GM18868 (cell line): Measurements from ENCODE around the gene YOD1.

Source experiments
- ATAC-seq: cut with Tn5 transposase; IDR thresholded peaks from one replicate; pipeline ENCODE4 v1.9.1; 2021; ENCODE audit warnings: mild to moderate bottlenecking, moderate library complexity; ENCODE audit not compliant: unreplicated experiment

The YOD1 gene

DNA sequence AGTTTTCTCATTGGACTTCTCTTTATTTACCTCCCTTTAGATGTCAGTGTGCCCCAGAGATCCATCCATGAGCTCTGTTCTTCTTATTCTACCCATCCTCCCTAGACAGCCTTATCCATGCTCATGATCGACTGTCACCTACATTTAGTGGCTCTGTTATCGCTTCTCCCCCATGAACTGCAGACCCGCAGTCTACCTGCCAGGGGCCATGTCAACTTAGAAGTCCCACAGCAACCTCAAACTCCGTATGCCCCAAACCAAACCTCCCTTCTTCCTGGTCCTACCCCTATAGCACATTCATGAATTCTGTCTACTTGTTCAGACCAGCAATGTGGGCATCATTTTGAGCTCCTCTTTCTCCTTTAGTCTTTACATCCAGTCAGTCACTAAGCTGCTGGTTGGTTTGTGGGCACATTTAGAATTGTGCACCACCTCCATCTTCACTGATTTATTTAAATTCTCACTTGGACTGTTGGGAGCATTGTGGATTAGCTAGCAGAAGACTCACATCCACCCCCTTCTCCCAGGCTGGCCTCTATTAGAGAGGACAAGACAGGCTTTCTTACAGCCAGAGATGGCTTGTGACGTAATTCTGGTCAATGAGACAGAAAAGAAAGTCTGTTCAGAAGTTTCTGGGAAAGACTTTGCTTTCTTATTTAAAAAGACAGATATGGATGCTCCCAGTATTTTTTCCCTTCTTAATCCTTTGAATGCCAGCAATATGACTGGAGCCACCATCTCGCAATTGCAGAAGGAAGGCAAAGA, 37.5 kb downstream of the YOD1 start:
- no peak for ATAC-seq

DNA sequence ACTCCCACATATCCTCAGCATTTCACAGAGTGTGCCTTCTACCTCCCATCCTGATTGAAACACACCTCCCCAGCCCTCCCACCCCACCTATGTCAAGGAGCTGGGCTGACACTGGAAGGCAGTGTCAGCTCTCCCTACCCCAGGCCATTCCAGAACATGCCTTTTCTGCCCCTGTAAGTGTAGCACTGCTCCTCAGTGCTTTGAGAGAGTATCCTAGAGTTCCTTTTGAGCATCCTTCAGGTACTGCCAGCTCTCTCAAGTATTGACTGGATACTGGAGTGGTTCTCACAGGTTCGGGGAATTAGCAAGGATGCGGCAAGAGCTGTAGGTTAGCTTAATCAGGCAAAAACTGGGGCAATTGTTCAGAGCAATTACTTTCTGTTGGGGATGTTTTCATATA, 40.3 kb downstream of the YOD1 start:
- ATAC-seq: no peak

DNA sequence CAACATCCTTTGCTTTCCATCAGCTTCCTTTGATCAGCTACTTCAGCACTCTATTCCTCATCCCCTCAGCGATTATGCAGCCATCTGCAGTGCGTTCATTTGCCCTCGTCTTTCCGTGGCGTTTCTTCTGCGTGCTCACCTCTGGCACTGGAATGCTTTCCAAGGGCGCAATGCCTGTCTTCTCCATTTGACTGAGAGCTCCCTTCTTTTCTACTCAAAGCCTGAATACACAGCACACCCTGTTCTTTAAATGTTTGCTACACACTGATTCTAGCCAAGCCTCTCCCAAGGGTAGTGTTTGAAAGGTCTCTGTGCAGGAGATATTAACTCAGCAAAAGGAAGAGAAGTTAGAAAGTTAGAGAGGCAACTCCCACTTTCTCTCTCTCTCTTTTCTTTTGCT, 41.1 kb downstream of the YOD1 start:
- ATAC-seq: no peak

DNA sequence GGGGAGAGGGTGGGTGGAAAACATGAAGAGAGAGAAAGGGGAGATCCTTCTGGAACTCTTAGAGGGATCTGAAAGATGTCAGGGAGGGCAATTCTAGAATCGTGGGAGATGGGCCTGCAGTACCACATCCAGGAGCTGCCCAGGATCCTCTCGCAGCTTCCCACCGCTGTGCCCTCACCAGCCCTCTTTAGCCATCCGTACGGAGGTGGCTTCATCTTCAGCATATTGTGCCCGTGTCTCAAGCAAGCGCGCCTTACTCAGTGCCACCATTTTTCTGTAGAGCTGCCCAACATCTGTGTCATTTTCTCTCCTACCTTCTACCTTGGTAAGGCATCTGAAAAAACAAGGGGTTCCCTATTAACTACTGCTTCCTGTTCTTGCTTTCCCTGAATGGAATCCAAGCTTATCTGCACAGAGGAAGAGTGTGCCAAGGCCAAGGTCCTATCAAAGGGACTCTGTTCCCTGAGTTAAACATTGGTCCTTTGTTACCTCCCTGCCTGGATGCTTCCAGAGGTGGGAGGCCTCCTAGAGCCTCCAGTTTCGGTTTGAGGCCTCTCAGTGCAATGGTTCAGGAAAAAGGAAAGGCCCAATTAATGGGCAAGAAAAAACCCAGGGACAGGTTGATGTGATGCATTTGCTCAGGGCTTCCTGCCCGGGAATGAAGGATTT, 41.7 kb downstream of the YOD1 start:
- no peak for ATAC-seq

DNA sequence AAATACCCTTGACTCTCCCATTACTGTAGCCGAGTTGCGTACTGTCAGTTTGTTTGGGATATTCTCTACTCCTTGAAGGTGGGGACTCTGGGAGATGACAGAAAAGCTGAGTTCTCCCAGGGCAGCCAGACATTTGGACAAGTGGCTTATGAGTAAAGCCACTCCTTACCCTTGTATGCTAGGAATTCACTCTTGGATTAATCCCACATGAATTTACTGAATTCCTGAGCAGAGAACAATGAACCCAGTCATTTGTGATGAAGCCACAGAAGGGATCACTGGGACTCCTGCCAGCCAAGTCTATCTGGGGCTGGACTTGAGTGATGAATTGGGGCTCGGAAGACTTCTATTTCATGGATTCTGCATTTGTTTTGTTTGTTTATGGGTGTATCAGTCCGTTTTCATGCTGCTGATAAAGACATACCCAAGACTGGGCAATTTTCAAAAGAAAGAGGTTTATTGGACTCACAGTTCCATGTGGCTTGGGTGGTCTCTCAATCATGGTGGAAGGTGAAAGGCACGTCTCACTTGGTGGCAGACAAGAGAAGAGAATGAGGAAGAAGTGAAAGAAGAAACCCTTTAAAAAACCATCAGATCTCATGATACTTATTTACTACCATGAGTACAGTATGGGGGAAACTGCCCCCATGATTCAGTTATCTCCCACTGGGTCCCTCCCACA, 43.5 kb downstream of the YOD1 start:
- ATAC-seq: no peak

DNA sequence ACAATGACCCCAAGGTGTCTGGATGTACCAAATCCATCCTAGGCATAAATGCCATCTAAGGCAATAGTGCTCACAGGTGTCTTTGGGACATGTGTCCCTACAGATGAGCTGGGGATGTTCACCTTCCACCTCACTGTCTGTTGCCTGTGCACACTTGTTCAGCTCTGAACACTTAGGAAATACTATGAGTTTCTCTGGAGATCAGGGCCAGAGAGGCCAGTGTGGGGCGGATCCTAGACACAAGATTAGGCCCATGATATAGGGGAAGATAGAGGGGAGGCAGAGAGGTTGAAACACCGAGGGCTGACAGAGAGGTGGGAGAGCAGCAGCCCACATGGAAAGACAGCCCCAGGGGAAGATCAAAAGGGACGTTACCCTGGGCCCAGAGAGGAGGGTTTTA, 44.1 kb downstream of the YOD1 start:
- ATAC-seq: no peak

DNA sequence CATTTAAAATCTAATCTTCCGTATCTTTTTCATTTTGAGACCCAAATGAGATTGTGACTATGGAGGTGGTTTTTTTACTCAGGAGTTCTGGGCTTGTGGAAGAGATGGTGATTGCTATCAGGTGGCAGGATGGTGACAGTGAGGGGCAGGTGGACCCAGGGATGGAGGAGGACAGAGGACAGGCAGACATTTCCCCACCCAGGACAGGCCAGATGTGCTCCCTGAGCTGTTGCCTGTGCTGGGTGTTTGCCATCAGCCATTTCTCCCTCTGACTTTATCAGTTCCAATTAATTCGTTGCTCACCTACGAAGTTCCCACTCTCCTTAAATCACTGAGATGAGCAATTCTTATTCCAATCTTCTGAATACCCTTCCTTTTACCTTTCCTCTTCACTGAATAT, 44.9 kb downstream of the YOD1 start:
- ATAC-seq: no peak

DNA sequence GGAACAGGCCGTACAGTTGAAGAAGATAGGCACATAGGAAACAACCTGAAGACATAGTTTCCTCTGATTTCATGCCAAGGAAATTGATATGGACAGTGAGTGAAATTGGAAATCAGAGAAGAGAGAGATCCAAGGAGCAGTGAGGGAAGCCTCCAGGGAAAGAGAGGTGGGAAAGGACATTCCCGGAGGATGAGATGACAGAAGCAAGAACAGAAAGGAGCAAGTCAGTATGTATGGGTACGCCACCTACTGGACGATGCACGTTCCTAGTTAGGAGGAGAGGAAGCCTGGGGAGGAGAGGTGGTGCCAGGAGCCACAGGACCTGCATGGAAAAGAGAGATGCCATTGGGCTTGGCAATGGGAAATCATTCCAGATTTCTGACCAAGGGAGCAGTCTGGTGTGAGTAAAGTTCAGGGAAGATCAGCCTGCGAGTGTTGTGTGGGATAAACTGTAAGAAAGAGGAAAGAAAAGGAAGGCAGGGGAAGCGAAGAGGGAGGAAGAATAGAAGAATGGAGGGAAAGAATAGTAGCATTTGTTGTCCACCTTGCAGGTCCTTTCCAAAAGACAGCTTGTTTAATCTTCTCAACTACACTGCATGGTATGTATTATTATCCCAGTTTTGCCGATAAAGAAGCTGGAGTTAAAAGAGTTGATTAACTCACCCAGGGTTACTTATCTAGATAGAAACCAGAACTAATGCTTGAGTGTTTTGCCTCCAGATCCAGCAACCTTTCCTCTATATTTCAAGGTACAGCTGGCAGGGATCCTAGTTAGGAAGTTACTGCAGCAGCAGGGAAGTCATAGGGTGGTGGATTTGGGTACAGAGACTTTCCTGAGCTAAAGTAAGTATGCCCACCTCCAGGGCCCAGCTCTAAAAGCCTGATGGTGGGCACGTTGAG, 45.8 kb downstream of the YOD1 start:
- no peak for ATAC-seq

DNA sequence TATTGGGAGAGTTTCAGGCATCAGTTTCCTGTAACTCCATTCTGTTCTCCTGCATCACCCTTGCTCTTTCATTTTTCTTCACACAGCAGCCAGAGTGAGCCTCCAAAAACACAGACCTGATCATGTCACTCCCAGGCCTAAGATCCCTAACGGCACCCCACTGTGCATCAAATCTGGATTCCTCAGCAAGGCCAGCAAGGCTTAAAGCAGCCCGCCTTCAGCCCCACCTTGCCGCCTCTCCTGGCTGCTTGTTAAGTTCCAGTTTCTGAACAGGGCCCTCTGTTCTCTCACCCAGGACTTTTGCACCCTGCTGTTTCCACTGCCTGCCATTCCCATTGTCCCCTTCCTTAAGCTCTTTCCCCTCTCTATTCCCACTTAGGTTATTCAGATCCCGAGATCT, 47.8 kb downstream of the YOD1 start:
- ATAC-seq: no peak

DNA sequence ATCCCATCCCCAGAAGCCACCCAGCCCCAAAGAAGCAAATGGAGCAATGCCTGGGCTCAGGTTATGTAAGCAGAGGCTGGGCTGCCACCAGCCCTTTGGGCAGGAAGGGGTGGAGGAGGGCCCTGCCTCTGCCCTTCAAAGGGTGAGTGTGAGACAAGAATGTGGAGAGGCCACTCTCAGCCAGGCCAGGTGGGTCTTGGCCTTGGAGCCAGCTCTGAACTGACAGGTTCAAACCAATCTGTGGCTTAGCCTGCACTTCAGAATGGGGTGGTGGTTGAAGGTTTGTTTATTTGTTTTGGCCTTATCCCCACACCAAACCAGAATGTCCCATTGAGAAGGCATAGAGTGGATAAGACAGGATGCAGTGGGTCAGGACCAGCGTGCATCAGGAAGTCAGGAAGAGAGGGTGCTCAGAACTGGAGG, 48.3 kb downstream of the YOD1 start:
- ATAC-seq: no peak

DNA sequence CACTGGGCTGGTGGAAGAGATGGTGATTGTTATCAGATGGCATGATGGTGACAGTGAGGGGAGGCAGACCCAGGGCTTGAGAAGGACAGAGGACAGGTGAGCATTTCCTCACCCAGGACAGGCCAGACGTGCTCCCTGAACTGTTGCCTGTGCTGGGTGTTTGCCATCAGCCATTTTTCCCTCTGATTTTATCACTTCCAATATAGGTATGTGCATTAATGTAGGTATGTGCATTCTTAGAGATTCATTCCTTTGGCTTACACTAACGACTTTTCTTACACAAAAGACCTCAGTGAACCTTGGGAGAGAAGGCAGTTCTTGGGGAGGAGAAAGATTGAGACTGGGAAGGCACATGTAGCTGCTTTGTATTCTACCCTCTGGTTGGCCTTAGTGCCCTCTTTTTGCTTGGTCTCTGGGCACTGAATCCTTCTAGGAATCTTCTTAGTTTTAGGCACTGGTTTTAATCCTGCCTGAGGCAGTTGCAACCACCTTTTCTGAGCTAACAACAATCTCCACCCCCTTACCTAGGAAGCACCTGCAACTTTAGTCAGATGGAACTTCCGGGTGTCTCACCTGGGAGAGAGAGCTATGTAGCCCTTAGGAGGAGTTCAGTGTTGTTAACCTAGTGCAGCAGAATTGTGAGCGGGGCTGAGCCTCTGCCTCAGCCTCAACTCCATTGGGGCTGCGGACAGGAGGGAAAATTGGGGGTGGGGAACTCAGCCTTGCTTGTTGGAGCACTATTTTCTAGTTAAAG, 49.3 kb downstream of the YOD1 start:
- ATAC-seq: no peak

DNA sequence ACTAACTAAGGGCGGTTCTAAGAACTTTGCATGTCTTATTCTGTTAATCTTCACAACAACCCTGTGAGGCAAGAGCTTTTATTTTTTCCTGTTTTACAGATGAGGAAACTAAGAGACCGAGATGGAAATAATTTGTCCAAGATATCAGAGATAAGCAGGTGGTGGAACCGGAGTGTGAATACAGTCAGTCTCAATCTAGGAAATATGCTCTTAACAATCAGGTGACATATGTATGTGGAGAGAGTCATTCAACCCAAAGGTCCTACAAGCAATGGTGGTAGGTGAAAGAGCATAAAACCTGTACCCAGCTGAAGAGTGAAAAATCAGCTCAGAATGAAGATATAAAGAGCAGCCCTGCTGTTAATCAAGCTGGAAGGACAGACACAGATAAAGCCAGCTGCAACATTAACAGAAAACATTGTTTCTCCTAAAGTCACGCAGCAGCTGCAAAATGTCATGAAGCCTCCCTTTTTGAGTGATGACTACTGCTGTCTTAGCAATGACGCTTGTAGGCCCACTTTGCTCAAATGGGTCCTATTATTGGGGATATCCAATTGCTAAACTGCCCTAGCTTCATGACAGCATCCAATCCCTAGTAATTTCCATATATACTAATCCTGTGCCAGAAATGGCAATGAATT, 50.2 kb downstream of the YOD1 start:
- ATAC-seq: no peak

DNA sequence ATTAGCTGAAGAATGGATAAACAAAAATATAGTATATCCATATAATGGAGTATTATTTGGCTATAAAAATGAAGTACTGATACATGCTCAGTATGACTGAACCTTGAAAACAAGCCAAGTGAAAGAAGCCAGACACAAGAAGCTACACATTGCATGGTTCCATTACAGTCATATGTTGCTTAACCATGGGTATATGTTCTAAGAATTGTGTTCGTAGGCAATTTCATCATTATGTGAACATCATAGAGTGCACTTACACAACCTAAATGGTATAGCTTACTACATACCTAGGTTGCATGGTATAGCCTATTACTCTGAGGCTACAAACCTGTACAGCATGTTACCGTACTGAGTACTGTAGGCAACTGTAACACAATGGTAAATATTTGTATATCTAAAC, 52.2 kb downstream of the YOD1 start:
- no peak for ATAC-seq
